MCF 10A (cell line): ENCODE results near the gene PRR9. TPM values are rescaled to one million over a fixed set of nuclear protein-coding genes. Genes with fewer than 3 reads are reported as not detected.

Experiments used
- BruUV-seq: library from RNA; stranded (reverse); fragments of 400-500 nt; replicated peaks from 2 replicates; lab custom pipeline; 2021; lab: Mats Ljungman, UMichigan
- CTCF ChIA-PET: fragments of 300-600 bp; sonication (Branson Sonifier 250); formaldehyde crosslinking; extraction: SDS; loops from one replicate; lab custom pipeline; 2021; ENCODE audit warnings: antibody characterized with exemption, inconsistent platforms; lab: Yijun Ruan, JAX
- POLR2A ChIA-PET: fragments of 300-600, 350-650 bp; sonication (Branson Sonifier 250); formaldehyde crosslinking; extraction: SDS; loops from one replicate; lab custom pipeline; 2020; ENCODE audit warnings: antibody characterized with exemption, inconsistent platforms; lab: Yijun Ruan, JAX
- DNase-seq: peaks from one replicate; pipeline ENCODE4 v3.0.0-alpha.2; 2018; ENCODE audit not compliant: unreplicated experiment
- H3K27ac Mint-ChIP-seq: one replicate; pipeline ENCODE4 v1.8.0; 2022; ENCODE audit warnings: mild to moderate bottlenecking, low read depth, mixed read lengths; ENCODE audit not compliant: unreplicated experiment
- H3K27me3 Mint-ChIP-seq: one replicate; pipeline ENCODE4 v1.8.0; 2022; ENCODE audit warnings: mixed read lengths; ENCODE audit not compliant: insufficient read depth, unreplicated experiment
- H3K36me3 Mint-ChIP-seq: one replicate; pipeline ENCODE4 v1.8.0; 2022; ENCODE audit warnings: mild to moderate bottlenecking, moderate library complexity, mixed read lengths; ENCODE audit not compliant: insufficient read depth, unreplicated experiment
- H3K4me1 Mint-ChIP-seq: one replicate; pipeline ENCODE4 v1.8.0; 2022; ENCODE audit warnings: mixed read lengths; ENCODE audit not compliant: insufficient read depth, unreplicated experiment
- H3K4me3 Mint-ChIP-seq: one replicate; pipeline ENCODE4 v1.8.0; 2022; ENCODE audit warnings: mild to moderate bottlenecking, moderate library complexity, mixed read lengths; ENCODE audit not compliant: unreplicated experiment
- H3K9me3 Mint-ChIP-seq: one replicate; pipeline ENCODE4 v1.8.0; 2022; ENCODE audit warnings: mixed read lengths; ENCODE audit not compliant: unreplicated experiment
- CTCF ChIP-seq: fragments of 200-600 bp; IDR thresholded peaks from one replicate; pipeline ENCODE4 v1.8.0; 2022; ENCODE audit warnings: antibody characterized with exemption, mild to moderate bottlenecking; ENCODE audit not compliant: unreplicated experiment
- intact Hi-C: fragments of 100-400 bp; cut with micrococcal nuclease; formaldehyde crosslinking; loops from 2 replicates; pipeline ENCODE4 v1.14.1; 2022
- total RNA-seq: library from RNA; stranded (reverse); gene quantifications from 2 replicates; pipeline ENCODE4 v1.2.3, GENCODE V29; 2022

PRR9 gene
- total RNA-seq, 1 experiment from 2014 or later: not detected

GRCh38 chr1:153194331-153195050 is 22.9 kb upstream of the PRR9 start:
- ChIA-PET POLR2A (interaction anchor here (1.0 kb wide), 1 partner anchor 40 kb away, joined by 3 read pairs; no protein-coding TSS in a partner anchor), CTCF (interaction anchor here (0.5 to 16.8 kb wide), 14 partner anchors 8 to 542 kb away, joined by 3 to 479 read pairs (median 33); partner anchors contain the start of genes IVL, LELP1, PRR9 and SMCP)
- Mint-ChIP-seq H3K4me3 (no peak overlapping the region), H3K27me3 (peaks cover 41% of the 10 kb centered on the region), H3K9me3 (no peaks in the 10 kb centered on the region), H3K27ac (no peak overlapping the region), H3K36me3 (no peaks in the 10 kb centered on the region), H3K4me1 (peaks cover 8% of the 10 kb centered on the region)
- no peak for TF ChIP-seq CTCF
- no TSS peak for BruUV-seq
- intact Hi-C loops: loop anchor here (10.0 kb wide), 1 partner anchor 430 kb away; no protein-coding TSS in a partner anchor
- DNase-seq: no peak

GRCh38 chr1:153195216-153195615 is 22.2 kb upstream of the PRR9 start:
- intact Hi-C loops: loop anchor here (10.0 kb wide), 1 partner anchor 430 kb away; no protein-coding TSS in a partner anchor
- no peak overlapping the region for H3K4me3 Mint-ChIP-seq
- no peak overlapping the region for H3K27ac Mint-ChIP-seq
- H3K9me3 Mint-ChIP-seq: no peaks in the 10 kb centered on the region
- ChIA-PET POLR2A (no interaction called here), CTCF (interaction anchor here (0.6 to 16.8 kb wide), 8 partner anchors 28 to 542 kb away, joined by 3 to 479 read pairs (median 68); partner anchors contain the start of genes PRR9 and SMCP)
- no TSS peak for BruUV-seq
- no peaks in the 10 kb centered on the region for H3K36me3 Mint-ChIP-seq
- H3K4me1 Mint-ChIP-seq: peaks cover 6% of the 10 kb centered on the region
- no peak for DNase-seq
- peaks cover 41% of the 10 kb centered on the region for H3K27me3 Mint-ChIP-seq
- TF ChIP-seq CTCF: no peak

GRCh38 chr1:153202006-153202405 is 15.4 kb upstream of the PRR9 start:
- DNase-seq: no peak
- Mint-ChIP-seq H3K4me1 (no peaks in the 10 kb centered on the region), H3K9me3 (no peaks in the 10 kb centered on the region), H3K27me3 (peaks cover 34% of the 10 kb centered on the region), H3K27ac (no peak overlapping the region), H3K4me3 (no peak overlapping the region), H3K36me3 (no peaks in the 10 kb centered on the region)
- no TSS peak for BruUV-seq
- POLR2A ChIA-PET: interaction anchor here (0.7 to 1.7 kb wide), 2 partner anchors 8 to 10 kb away, joined by 3 to 5 read pairs; no protein-coding TSS in a partner anchor
- TF ChIP-seq CTCF: no peak
- intact Hi-C loops: no loop called here
- CTCF ChIA-PET: interaction anchor here (1.0 to 16.8 kb wide), 4 partner anchors 10 to 328 kb away, joined by 3 to 479 read pairs (median 22); partner anchors contain the start of gene SMCP

GRCh38 chr1:153203130-153203529 is 14.3 kb upstream of the PRR9 start, which contains the start of gene LELP1:
TSS of gene LELP1 (plus strand) at chr1:153203430. CDS start at chr1:153204708, 1,278 bp downstream.
- no peaks in the 10 kb centered on the region for H3K9me3 Mint-ChIP-seq
- TF ChIP-seq CTCF: no peak
- no peak within 1 kb of the TSS for H3K27ac Mint-ChIP-seq
- no peak within 1 kb of the TSS for H3K4me3 Mint-ChIP-seq
- ChIA-PET CTCF (interaction anchor here (0.6 to 16.8 kb wide), 5 partner anchors 11 to 765 kb away, joined by 3 to 479 read pairs (median 11); partner anchors contain the start of gene SMCP), POLR2A (no interaction called here)
- H3K27me3 Mint-ChIP-seq: peaks cover 25% of the 10 kb centered on the region
- no peak for DNase-seq
- no peaks in the 10 kb centered on the region for H3K4me1 Mint-ChIP-seq
- no peaks in the 10 kb centered on the region for H3K36me3 Mint-ChIP-seq
- intact Hi-C loops: no loop called here
- BruUV-seq: no TSS peak
